HL-60 (cell line): ENCODE results near the gene PARP12.

ENCODE experiments used
- DNase-seq, 2 experiments: peaks; one replicate each; pipeline ENCODE4 v3.0.0-alpha.2; 2010 to 2020; ENCODE audit warnings: low read depth in 1 of 2, low spot score in 1 of 2
- H3K27ac ChIP-seq: fragments of 250-450 bp; sonication (Bioruptor Pico); replicated peaks from 2 replicates; pipeline ENCODE4 v1.5.1; 2020; ENCODE audit warnings: mild to moderate bottlenecking, moderate library complexity
- H3K27me3 ChIP-seq: fragments of 250-450 bp; sonication (Bioruptor Pico); 2 replicates; pipeline ENCODE4 v1.5.1; 2021; ENCODE audit warnings: mild to moderate bottlenecking, moderate library complexity; ENCODE audit not compliant: insufficient read depth, poor library complexity, severe bottlenecking
- H3K4me3 ChIP-seq: replicated peaks from 2 replicates; pipeline ENCODE4 v1.5.1; 2011; ENCODE audit warnings: mild to moderate bottlenecking, control low read depth, low read length; ENCODE audit not compliant: insufficient read depth
- CTCF ChIP-seq: IDR thresholded peaks from one replicate; pipeline ENCODE4 v1.5.1; 2011; ENCODE audit warnings: low read length, control low read depth, inconsistent platforms; ENCODE audit not compliant: insufficient read depth
- GABPA ChIP-seq: IDR thresholded peaks from 2 replicates; pipeline ENCODE4 v1.6.1; 2012; ENCODE audit warnings: low read depth
- POLR2AphosphoS5 ChIP-seq: IDR thresholded peaks from 2 replicates; pipeline ENCODE4 v1.6.1; 2012; ENCODE audit warnings: low read depth
- SPI1 ChIP-seq: IDR thresholded peaks from 2 replicates; pipeline ENCODE4 v1.6.1; 2012; ENCODE audit warnings: low read depth, mild to moderate bottlenecking, borderline replicate concordance
- TF ChIP-seq, protein P1 (sequence below): IDR thresholded peaks from 2 replicates; pipeline ENCODE4 v1.6.1; 2012; ENCODE audit warnings: low read depth; ENCODE audit not compliant: insufficient replicate concordance

PARP12 gene

DNA sequence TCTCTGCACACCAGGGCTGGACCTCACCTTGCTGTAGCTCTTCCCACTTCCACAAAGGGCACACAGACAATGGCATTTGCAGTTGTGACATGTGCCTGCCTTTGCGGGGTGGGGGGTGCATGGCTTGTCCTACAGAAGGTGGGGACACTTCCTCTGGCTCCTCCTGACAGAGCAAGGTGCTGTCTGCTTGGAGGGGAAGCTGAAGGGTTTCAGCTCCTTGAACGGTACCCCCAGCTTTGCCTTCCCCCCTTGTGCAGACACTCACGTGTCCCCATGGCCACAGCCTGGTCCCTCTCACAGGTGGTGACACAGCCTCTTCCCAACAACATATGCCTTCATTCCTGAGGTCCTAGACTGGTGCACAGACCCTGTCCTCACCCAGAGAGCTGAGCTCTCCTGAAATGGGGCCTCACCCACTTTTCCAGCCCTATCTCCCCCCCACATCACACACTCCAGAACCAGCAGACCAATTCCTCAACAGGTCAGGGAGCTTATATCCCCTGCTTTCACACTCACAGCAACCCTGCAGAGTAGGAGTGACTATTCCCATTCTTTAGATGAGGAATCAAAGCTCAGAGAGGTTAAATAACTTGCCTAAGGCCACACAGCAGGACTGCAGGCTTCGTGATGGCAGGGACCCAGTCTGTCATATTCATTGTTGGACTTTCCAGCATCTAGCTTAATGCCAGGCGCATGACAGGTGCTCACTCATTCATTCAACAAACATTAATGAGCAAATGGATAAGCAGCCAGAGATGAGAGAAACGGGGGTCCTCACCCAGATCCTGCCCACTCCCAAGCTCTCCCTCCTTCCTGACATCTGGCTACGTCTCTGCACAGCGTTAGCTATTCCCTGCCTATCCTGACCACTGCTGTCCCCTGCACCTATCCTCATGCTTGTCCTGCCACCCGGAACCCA lies 44.4 kb downstream of the PARP12 start:
- no peak overlapping the region for H3K4me3 ChIP-seq
- H3K27me3 ChIP-seq, result no peaks in the 10 kb centered on the region
- H3K27ac ChIP-seq, result no peak overlapping the region
- TF ChIP-seq, protein P1, sequence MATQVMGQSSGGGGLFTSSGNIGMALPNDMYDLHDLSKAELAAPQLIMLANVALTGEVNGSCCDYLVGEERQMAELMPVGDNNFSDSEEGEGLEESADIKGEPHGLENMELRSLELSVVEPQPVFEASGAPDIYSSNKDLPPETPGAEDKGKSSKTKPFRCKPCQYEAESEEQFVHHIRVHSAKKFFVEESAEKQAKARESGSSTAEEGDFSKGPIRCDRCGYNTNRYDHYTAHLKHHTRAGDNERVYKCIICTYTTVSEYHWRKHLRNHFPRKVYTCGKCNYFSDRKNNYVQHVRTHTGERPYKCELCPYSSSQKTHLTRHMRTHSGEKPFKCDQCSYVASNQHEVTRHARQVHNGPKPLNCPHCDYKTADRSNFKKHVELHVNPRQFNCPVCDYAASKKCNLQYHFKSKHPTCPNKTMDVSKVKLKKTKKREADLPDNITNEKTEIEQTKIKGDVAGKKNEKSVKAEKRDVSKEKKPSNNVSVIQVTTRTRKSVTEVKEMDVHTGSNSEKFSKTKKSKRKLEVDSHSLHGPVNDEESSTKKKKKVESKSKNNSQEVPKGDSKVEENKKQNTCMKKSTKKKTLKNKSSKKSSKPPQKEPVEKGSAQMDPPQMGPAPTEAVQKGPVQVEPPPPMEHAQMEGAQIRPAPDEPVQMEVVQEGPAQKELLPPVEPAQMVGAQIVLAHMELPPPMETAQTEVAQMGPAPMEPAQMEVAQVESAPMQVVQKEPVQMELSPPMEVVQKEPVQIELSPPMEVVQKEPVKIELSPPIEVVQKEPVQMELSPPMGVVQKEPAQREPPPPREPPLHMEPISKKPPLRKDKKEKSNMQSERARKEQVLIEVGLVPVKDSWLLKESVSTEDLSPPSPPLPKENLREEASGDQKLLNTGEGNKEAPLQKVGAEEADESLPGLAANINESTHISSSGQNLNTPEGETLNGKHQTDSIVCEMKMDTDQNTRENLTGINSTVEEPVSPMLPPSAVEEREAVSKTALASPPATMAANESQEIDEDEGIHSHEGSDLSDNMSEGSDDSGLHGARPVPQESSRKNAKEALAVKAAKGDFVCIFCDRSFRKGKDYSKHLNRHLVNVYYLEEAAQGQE, result no peak
- TF ChIP-seq CTCF, result no peak
- no peak for DNase-seq

DNA sequence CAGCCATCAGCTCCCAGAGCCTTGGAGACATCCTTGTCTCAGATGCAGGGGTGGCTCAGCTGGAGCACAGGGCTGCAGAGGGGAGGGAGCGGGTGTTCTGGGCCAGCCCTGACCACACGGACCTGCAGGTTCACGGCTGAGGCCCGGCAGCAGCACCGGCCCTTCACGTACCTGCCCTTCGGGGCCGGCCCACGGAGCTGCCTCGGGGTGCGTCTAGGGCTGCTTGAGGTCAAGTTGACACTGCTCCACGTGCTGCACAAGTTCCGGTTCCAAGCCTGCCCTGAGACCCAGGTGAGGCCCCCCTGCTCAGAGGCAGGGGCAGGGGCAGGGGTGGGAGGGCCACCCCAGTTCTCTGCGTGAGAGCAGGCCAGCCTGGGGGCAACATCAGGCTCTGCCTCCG lies 45.2 kb downstream of the PARP12 start:
- H3K27me3 ChIP-seq, result no peaks in the 10 kb centered on the region

GRCh38 chr7:140017034-140017433 lies 45.7 kb downstream of the PARP12 start:
- no peak overlapping the region for H3K4me3 ChIP-seq
- no peaks in the 10 kb centered on the region for H3K27me3 ChIP-seq
- TF ChIP-seq, protein P1, result no peak
- TF ChIP-seq CTCF, result no peak
- TF ChIP-seq SPI1, result no peak
- TF ChIP-seq GABPA, result no peak
- TF ChIP-seq POLR2AphosphoS5, result no peak
- H3K27ac ChIP-seq, result no peak overlapping the region
- DNase-seq, result no peak

More for the DNA sequence above, 45.2 kb downstream of the PARP12 start:
- H3K4me3 ChIP-seq, result no peak overlapping the region
- TF ChIP-seq CTCF, result no peak
- TF ChIP-seq GABPA, result no peak
- TF ChIP-seq POLR2AphosphoS5, result no peak
- no peak for TF ChIP-seq SPI1
- TF ChIP-seq, protein P1, result no peak
- H3K27ac ChIP-seq, result no peak overlapping the region
- DNase-seq, result no peak
